HG03097 (cell line): Measurements from ENCODE around the gene ARID3A.

Experiments used
- ATAC-seq: cut with Tn5 transposase; IDR thresholded peaks from one replicate; pipeline ENCODE4 v1.9.1; 2021; ENCODE audit not compliant: unreplicated experiment, low FRiP score

ARID3A gene

DNA sequence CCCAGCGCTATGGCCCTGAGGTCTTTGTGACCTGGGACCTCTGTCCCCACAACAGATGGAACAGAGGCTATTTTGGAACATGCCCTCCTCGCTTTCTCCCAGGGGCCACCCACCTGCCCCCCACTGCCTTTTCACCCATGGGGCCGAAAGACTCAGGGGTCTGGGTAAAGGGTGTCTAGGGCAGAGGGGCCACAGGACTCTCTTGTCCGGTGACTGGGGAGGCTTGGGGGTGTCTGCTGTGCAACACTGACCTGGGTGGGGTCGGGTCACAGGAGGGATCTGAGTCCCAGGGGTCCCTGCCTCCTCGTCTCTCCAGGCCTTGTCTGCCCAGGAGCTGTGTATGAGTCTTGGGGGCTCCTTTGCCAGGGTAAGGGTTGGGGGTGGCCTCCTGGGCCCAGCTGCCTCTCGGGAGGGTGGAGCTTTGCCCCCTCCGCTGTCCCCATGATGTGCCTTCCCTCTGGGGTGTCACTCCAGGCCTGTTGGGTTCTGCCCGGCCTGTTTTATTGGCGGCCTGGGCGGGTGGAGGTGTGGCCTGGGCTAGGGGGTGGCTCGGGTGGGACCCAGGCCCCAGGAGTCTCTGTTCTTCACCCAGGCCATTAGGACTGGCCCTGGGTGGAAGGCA, 2.1 kb downstream of the ARID3A start:
- ATAC-seq = no peak

DNA sequence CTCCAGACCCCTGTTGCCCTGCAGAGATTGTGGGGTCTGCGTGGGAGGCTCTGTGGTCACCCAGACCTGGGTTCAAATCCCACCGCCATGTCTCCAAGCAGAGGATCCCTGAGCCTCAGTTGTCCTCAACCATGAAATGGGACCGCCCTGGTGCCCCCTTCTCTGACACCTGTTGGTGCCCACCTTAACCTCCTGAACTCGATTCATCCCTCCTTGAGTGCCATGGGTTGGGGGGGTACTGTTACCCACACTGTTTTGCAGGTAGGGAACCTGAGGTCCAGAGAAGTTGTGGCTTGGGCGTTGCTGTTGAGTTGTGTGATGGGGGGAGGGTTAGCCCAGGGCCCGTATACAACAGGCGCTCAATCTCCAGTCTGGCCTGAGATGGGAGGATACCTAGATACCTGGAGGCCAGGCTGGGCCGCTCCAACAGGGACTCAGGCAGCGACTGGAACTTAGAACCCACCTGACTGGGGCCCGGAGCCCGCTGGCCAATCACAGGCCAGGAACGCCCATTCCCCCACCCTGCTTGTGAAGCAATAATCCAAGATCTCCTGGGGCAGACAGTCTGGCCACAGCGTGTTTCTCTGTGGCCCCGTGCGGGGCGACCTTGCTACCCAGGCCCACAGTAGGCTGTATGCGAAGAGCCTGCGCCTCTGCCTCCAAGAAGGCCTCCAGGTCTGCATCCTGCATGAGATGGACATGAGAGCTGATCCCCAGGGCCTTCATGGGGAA, 2.8 kb downstream of the ARID3A start:
- ATAC-seq = no peak

DNA sequence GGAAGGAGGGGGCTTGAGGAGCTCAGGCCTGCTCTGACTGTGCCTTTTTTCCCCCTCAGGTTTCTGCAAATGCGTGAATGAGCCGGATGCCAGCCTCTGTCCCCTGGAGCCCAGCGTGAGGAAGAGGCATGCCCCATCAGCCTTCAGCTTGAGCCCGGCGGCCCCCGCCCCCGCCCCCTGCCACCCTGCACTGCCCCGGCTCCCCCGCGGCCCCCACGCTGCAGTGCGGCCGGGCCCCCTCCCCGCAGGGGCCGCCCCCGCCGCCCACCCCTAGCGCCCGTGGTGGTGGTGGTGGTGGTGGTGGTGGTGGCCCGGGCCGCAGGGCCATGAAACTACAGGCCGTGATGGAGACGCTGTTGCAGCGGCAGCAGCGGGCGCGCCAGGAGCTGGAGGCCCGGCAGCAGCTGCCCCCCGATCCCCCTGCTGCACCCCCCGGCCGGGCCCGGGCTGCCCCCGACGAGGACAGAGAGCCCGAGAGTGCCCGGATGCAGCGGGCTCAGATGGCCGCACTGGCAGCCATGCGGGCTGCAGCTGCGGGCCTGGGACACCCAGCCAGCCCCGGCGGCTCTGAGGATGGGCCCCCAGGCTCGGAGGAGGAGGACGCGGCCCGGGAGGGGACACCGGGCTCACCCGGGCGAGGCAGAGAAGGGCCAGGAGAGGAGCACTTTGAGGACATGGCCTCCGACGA, 3.5 kb downstream of the ARID3A start:
- no peak for ATAC-seq

DNA sequence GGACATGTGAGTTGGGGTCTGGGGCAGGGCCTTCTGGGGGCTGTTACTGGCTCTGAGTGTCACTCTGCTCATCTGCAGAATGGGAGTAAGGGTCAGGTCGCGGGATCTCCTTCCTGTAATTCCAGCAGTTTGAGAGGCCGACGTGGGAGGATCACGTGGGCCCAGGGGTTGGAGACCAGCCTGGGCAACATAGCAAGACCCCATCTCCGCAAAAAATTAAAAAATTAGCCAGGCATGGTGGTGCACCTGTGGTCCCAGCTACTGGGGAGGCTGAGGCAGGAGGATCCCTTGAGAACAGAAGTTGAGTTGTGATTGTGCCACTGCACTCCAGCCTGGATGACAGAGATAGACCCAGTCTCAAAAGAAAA, 4.0 kb downstream of the ARID3A start:
- no peak for ATAC-seq

- no peak for ATAC-seq
Measured at GRCh38 chr19:931860-932647, 6.2 kb downstream of the ARID3A start.

DNA sequence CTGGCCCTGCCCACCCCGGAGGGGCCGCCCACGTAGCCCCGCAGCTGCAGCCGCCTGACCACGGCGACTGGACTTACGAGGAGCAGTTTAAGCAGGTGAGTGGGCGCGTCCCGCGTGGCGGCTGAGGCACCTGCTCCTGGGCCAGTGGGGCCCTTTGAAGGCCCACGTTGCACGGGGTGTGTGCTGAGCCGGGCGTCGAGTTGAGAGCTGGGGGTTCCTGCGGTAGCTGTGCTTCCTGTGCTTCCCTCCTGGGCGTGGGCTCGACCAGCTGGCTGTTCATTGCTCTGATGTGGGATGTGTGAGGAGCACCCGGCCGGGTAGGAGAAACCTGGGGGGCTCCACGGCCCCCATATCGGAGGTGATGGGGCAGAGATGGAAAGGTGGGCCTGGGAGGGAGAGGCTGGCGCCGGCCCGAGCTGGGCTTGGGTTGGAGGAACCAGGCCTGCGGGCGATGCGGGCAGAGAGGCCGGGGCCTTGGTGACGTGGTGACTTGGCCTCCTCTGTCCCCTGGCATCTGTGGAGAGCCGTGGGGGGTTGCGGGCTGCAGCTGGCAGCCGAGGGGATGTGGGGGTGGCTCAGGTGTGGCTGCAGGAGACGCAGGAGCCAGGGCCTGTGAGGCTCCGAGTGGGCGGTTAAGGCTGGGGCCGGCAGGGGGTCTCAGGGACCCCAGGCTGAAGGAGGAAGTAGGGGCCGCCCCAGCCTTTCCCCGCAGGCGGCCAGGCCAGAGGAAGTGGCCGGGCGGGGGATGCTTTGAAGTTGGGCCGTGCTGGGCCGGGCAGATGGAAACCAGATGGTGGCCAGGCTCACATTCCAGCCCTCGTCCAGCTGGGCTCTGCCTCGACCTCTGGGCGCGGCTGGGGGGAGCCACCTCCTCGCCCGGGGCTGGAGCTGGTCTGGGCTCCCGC, 7.1 kb downstream of the ARID3A start:
- ATAC-seq = no peak

- no peak for ATAC-seq
Measured at GRCh38 chr19:933553-933882, 7.7 kb downstream of the ARID3A start.

- no peak for ATAC-seq
Measured at GRCh38 chr19:934197-934840, 8.5 kb downstream of the ARID3A start.

- ATAC-seq = no peak
Measured at GRCh38 chr19:934865-935479, 9.1 kb downstream of the ARID3A start.

- ATAC-seq = no peak
Measured at GRCh38 chr19:936175-936546, 10.3 kb downstream of the ARID3A start.

- no peak for ATAC-seq
Measured at GRCh38 chr19:937259-937694, 11.4 kb downstream of the ARID3A start.

- ATAC-seq = no peak
Measured at GRCh38 chr19:938233-938923, 12.5 kb downstream of the ARID3A start.

DNA sequence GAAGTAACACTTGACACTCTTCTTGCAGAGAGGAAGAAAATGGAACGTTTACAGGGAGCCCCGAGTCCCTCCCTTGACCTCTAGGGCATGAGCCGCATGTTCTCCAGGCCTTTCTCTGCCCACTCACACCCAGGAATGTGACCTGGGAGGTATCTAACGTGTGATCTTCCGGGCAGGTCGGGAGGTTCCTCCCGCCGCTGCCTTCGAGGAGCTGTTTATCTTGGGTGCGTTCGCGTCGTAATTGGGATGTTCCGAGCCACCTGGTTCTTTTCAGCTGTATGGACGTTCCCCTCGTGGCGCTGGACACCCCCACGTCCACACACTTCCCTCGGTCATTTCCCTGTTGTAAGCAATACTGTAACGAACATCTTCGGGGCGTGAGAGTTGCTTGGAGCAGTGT, 13.6 kb downstream of the ARID3A start:
- no peak for ATAC-seq

GRCh38 chr19:939922-940321, 14.1 kb downstream of the ARID3A start:
- ATAC-seq = no peak

DNA sequence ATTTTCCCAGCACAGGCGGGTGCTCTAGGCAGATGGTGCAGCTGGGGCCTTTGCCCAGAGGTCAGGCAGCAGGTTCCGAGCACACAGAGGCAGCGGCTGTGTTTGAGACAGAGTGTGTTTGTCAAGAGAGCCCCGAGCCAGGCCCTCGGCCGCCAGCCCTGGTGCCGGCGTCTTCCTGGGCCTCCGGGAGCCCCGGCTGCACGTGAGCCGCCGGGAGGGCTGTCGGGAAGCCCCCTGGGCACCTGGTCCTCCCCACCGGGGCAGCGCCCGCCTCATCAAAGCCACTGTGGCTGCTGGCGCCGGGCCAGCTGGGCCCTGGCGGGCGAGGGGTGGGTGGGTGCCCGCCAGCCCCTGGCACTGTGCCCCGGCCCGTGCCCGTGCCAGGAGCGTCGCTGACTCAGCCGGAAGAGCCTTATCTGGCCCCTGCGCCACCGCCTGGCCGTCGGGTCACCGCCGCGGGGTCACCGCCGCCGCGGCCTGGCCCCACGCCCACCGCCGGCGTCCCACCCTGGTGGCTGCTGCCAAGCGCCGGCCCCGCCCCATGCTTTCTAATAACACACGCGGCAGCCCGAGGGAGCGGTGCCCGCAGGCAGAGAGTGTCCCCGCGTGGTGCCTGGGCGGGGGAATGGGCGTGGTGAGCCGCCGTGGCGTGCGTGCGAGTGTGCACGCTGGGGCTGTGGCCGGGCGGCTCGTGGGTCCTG, 14.9 kb downstream of the ARID3A start:
- peak; percentile 49 for ATAC-seq

DNA sequence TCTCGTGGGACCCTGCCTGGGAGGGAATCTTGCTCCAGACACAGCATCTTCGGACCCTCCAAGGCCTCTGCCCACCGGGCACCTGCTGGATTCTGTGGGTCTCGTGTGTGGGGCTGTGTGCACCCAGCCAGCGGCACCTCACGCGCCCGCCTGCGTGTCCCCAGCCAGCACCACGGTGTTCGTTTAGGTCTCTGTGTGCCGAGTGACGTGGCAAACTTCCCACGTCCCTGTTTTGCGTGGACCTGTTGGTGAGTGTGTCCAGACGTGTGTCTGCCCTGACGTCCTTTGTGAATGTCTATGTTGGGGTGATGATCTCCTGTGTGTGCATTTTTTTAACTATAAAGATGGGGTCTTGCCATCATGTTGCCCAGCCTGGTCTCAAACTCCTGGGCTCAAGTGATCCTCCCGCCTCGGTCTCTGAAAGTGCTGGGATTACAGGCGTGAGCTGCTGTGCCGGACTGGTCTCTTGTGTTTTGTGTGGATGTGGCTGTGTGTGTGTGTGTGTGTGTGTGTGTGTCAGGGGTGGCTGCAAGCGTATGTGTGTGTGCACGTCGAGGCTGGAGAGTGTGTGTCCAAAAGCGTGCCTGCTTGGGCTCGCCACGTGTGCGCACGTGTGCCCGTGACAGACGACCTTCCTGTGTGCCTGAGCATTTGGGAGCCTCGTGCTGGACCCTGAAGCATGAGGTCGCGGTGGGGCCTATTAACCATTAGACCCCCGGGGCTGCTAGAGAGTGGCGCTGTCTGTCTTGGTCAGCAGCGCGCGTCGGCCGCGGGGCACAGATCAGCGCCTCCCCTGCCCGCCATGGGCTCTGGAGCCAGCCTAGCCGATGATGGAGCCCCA, 15.7 kb downstream of the ARID3A start:
- ATAC-seq = no peak

DNA sequence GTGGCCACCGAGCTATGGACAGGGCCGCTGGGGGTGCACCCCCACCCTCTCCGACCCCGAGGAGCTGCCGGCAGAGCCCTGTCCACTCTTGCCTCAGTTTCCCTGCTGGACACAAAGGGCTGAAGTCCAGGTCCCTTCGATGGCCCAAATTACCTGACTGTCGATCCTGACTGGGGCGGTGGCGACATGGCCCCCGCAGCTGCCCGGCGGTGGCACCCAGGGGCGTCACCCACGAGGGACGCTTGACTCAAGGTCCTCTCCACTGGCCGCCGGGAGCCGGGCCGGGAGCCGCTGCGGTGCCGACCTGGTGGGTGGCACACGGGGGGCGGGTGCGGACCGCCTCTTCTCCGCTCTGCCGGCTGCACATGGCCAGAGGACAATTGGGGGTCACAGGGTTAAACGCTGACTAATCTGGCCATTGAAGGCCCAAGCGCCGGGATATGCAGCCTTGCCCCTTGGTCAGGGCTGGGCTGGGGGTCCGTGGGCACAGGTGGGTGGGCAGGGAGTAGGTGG, 16.4 kb downstream of the ARID3A start:
- no peak for ATAC-seq
